Measurements from ENCODE around the gene TPRN. TPM values are rescaled to one million over a fixed set of nuclear protein-coding genes. Genes with fewer than 3 reads are reported as not detected.

The TPRN gene
- total and polyA plus RNA-seq, 8 donors = 6.7 to 21.7 (median 11.1) TPM

DNA sequence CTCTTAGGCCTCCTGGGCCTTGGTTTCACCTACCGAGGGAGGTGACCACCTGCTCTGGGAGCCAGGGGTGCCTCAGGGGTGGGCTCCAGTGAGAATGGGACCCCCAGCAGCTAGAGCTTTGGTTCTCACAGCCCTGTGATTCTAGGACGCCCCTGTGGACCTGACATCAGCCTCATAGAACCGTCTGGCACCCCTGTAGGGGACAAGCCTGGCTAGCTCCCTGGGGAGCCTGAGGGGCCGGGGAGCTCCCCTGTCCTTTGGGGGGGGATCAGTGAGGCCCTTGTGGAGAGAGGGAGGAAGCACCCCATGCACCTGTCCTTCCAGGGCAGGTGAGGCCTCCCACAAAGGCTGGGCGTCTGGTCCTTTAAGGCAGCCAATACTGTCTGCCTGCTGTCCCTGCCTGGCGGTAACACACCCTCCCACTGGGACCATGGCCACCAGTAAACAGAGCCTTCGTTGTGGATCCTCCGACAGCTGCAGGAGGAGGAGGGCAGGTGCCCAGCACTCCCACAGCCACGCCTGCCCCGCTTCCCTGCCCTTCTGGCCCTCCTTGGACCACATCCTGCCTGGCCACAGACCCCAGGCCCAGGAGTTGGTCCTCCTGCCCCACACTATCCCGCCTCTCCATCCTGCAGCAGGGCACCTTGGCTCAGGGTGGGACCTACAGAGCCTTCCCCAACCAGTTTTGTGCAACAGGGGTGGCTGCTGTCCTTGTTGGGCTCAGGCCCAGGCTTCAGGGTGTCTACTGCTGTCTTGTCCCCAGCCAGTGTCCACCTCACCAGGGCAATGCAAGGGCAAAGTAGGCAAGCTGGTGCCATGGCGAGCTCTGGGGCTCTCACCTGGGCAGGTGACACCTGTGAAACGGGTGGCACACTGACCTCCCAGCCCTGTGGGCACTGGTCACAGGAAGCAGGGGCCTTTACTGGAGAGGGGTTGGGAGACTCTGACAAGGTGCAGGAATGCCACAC is 37.5 kb upstream of the TPRN start:
- Histone ChIP-seq H3K4me1 (peaks cover 17 to 64% of the 10 kb centered on the region in 2 donors), H3K9me3 (no peaks in the 10 kb centered on the region), H3K4me3 (no peak overlapping the region), H3K36me3 (peaks cover 0 to 14% of the 10 kb centered on the region in 2 donors), H3K27ac (no peak overlapping the region), H3K27me3 (peaks cover 0 to 31% of the 10 kb centered on the region in 2 donors)
- DNase-seq = no peak
- intact Hi-C loops (cut with DNase I) = no loop called here
- ATAC-seq = no peak
- no peak for TF ChIP-seq CTCF (IDR thresholded peaks at IDR 0.05)

GRCh38 chr9:137236936-137237421 is 36.4 kb upstream of the TPRN start:
- Histone ChIP-seq H3K36me3 (peaks cover 0 to 4% of the 10 kb centered on the region in 2 donors), H3K4me3 (peak overlapping the region in 1 of 2 donors; percentile 16), H3K27ac (peak overlapping the region in 1 of 2 donors; percentile 53), H3K27me3 (peaks cover 0 to 42% of the 10 kb centered on the region in 2 donors), H3K4me1 (peaks cover 8 to 53% of the 10 kb centered on the region in 2 donors), H3K9me3 (no peaks in the 10 kb centered on the region)
- ATAC-seq (no peak), DNase-seq (no peak)
- intact Hi-C loops (cut with DNase I) = no loop called here
- TF ChIP-seq CTCF (IDR thresholded peaks at IDR 0.05) = no peak

GRCh38 chr9:137236238-137236935 is 35.8 kb upstream of the TPRN start:
- Histone ChIP-seq H3K4me1 (peaks cover 7 to 49% of the 10 kb centered on the region in 2 donors), H3K27ac (peak overlapping the region in 1 of 2 donors; percentile 53), H3K9me3 (no peaks in the 10 kb centered on the region), H3K4me3 (peak overlapping the region in 1 of 2 donors; percentile 16), H3K27me3 (peaks cover 0 to 48% of the 10 kb centered on the region in 2 donors), H3K36me3 (no peaks in the 10 kb centered on the region)
- ATAC-seq (peak; percentile 58), DNase-seq (peak; percentile 54 to 95 (median 88))
- peak; percentile 95 to 100 for TF ChIP-seq CTCF (IDR thresholded peaks at IDR 0.05)
- intact Hi-C loops (cut with DNase I) = no loop called here

GRCh38 chr9:137235424-137236237 is 35.1 kb upstream of the TPRN start:
- Histone ChIP-seq H3K36me3 (no peaks in the 10 kb centered on the region), H3K4me3 (peak overlapping the region in 1 of 2 donors; percentile 16), H3K4me1 (peaks cover 7 to 49% of the 10 kb centered on the region in 2 donors), H3K27me3 (peaks cover 0 to 55% of the 10 kb centered on the region in 2 donors), H3K27ac (no peak overlapping the region), H3K9me3 (no peaks in the 10 kb centered on the region)
- intact Hi-C loops (cut with DNase I) = no loop called here
- ATAC-seq (no peak), DNase-seq (no peak)
- no peak for TF ChIP-seq CTCF (IDR thresholded peaks at IDR 0.05)
